ENCODE data around the gene CHTF18. TPM values are rescaled to one million over a fixed set of nuclear protein-coding genes. Genes with fewer than 3 reads are reported as not detected.

Gene CHTF18
- total RNA-seq, 1 donor from 2014 or later: 42.4 TPM

DNA sequence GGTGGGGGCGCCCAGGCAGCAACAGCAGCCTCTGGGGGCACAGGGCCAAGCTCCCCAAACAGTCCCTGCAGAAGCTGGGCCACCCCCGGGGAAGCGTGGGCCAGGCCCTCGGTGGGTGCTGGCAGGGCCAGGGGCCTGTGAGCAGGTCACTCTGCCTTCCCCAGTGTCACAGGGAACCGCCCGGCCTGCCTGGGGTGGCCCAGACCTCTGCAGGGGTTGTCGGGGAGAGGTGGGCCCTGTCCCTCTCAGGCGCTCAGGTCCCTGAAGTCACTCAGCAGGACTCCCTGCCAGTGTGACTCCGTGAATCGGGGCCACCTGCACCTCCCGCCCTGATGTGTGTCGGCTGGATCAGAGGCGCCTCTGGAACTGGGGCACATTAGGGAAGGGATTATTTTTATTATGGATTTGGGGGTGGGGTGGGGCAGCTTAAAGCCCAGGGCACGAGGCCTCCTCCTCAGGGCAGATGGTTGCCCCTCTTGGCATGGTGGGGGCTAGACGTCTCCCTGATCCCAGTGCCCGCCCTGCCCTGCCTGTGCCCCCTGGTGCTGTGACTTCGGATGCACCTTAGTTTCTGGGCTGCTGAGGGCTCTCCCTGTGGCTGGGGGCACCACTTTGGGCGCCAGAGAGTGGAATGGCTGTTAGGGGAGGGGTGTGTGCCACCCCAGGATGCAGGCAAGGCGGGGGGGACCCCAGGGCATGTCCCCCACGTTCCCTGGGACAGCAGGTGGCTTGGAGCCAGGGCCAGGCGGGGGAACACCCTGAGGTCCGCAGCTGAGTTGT lies 13.4 kb downstream of the CHTF18 start:
- POLR2A ChIA-PET: no interaction called here
- Mint-ChIP-seq H3K4me3 (no peak overlapping the region), H3K4me1 (no peaks in the 10 kb centered on the region), H3K27ac (no peak overlapping the region), H3K36me3 (ENCODE audit: low read depth) (no peaks in the 10 kb centered on the region), H3K27me3 (peaks cover 7% of the 10 kb centered on the region), H3K9me3 (no peaks in the 10 kb centered on the region)
- ATAC-seq (ENCODE audit: low read depth) (no peak), DNase-seq (no peak)
- CTCF ChIA-PET: no interaction called here
- TF ChIP-seq, protein P1, sequence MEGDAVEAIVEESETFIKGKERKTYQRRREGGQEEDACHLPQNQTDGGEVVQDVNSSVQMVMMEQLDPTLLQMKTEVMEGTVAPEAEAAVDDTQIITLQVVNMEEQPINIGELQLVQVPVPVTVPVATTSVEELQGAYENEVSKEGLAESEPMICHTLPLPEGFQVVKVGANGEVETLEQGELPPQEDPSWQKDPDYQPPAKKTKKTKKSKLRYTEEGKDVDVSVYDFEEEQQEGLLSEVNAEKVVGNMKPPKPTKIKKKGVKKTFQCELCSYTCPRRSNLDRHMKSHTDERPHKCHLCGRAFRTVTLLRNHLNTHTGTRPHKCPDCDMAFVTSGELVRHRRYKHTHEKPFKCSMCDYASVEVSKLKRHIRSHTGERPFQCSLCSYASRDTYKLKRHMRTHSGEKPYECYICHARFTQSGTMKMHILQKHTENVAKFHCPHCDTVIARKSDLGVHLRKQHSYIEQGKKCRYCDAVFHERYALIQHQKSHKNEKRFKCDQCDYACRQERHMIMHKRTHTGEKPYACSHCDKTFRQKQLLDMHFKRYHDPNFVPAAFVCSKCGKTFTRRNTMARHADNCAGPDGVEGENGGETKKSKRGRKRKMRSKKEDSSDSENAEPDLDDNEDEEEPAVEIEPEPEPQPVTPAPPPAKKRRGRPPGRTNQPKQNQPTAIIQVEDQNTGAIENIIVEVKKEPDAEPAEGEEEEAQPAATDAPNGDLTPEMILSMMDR (IDR thresholded peaks at IDR 0.05): no peak
- intact Hi-C loops (cut with micrococcal nuclease): no loop called here

DNA sequence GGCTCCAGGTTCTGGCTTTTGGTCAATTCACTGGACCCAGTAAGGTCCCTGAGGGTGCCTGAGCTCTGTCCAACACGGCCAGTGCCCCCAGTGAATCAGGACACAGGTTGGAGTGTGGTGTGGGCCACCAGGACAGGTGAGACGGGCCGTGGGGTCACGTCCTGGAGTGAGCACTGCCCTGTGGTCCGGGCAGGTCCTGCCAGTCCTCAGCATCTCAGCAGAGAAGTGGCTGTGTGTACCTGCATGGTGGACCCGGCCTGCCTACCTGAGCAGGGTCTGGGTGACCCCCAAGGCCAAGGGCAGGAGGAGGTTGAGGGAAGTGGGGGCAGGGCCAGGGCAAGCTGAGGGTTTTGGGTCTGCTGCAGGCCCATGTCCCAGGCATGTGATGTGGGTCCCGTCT lies 14.0 kb downstream of the CHTF18 start:
- Mint-ChIP-seq H3K4me3 (no peak overlapping the region), H3K36me3 (ENCODE audit: low read depth) (no peaks in the 10 kb centered on the region), H3K9me3 (no peaks in the 10 kb centered on the region), H3K27me3 (peaks cover 7% of the 10 kb centered on the region), H3K27ac (no peak overlapping the region), H3K4me1 (no peaks in the 10 kb centered on the region)
- ATAC-seq (ENCODE audit: low read depth) (no peak), DNase-seq (no peak)
- POLR2A ChIA-PET: no interaction called here
- intact Hi-C loops (cut with micrococcal nuclease): no loop called here
- TF ChIP-seq, protein P1 (IDR thresholded peaks at IDR 0.05): no peak
- CTCF ChIA-PET: no interaction called here

DNA sequence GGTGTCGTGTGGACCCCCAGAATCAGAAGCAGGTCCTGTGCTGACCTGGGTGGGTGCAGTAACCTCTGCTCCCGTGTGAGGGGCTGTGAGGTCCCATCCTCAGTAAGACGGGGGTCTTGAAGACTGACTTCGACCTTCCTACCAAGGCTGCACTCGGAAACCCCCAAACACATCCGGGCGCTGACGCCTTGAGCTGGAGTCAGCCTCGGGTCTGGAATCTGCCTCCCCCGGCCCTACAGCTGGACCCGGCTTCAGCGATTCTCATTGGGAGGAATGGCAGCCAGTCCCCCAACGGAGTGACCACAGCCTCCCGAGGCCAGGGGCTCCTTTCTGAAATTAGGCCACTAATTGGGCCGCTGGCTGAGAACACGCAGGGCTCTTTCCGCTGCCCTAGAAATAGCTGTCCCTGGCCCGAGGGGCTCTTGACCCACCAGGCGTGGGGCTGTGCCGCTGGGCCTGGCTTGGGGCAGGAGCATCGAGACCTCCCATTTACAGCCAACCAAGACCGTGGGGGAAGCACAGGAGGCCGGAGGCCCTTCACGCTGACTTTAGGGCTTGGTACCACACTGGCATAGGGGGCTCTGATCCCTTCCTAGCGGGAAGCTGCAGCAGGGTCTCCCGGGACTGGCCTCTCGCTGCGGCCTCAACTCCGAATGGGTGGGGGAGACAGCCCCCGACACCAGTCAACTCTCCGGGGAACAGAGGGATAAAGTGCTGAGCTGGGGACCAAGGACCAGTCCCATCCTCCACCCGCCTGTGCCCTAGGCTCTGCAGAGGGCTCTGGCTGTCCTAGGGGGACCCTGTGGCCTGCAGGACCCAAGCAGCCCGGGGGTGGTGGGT lies 14.7 kb downstream of the CHTF18 start:
- intact Hi-C loops (cut with micrococcal nuclease): no loop called here
- no peaks in the 10 kb centered on the region for H3K9me3 Mint-ChIP-seq
- ChIA-PET POLR2A (interaction anchor here (0.7 kb wide), 1 partner anchor 248 kb away, joined by 3 read pairs; no protein-coding TSS in a partner anchor), CTCF (no interaction called here)
- peaks cover 5% of the 10 kb centered on the region for H3K4me1 Mint-ChIP-seq
- no peak for DNase-seq
- peaks cover 3% of the 10 kb centered on the region for H3K36me3 Mint-ChIP-seq (ENCODE audit: low read depth)
- H3K4me3 Mint-ChIP-seq: no peak overlapping the region
- H3K27me3 Mint-ChIP-seq: peaks cover 7% of the 10 kb centered on the region
- ATAC-seq (ENCODE audit: low read depth): no peak
- TF ChIP-seq, protein P1 (IDR thresholded peaks at IDR 0.05): no peak
- H3K27ac Mint-ChIP-seq: no peak overlapping the region

DNA sequence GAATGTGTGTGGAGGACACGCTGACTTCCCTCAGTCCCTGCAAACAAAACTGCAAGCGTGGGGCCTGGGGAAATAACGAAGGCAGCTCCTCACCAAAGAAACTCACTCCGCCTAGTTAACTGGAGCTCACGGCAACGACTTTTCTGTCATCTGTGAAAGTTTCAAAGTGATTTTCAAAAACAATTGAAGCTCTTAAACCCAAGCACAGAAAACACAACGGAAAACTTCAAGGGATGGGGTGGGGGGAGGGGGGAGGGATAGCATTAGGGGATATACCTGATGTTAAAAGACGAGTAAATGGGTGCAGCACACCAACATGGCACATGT lies 15.3 kb downstream of the CHTF18 start:
- Mint-ChIP-seq H3K9me3 (no peaks in the 10 kb centered on the region), H3K4me1 (peaks cover 10% of the 10 kb centered on the region), H3K36me3 (ENCODE audit: low read depth) (peaks cover 3% of the 10 kb centered on the region), H3K27me3 (peaks cover 3% of the 10 kb centered on the region), H3K27ac (no peak overlapping the region), H3K4me3 (no peak overlapping the region)
- TF ChIP-seq, protein P1 (IDR thresholded peaks at IDR 0.05): no peak
- CTCF ChIA-PET: no interaction called here
- ATAC-seq (ENCODE audit: low read depth) (no peak), DNase-seq (no peak)
- POLR2A ChIA-PET: interaction anchor here (0.7 kb wide), 1 partner anchor 247 kb away, joined by 3 read pairs; no protein-coding TSS in a partner anchor
- intact Hi-C loops (cut with micrococcal nuclease): no loop called here

All from activated B cell treated with CpG ODN at 0.5 μM for 24 hours (primary cell).